NOMO-1 treated with dmso at 0.1 percent for 144 hours (cell line): Measurements from ENCODE around the gene ZBTB7C.

Experiments
- DNase-seq: peaks from one replicate; lab custom pipeline; 2025; ENCODE audit not compliant: unreplicated experiment; lab: John Stamatoyannopoulos, UW

ZBTB7C gene

DNA sequence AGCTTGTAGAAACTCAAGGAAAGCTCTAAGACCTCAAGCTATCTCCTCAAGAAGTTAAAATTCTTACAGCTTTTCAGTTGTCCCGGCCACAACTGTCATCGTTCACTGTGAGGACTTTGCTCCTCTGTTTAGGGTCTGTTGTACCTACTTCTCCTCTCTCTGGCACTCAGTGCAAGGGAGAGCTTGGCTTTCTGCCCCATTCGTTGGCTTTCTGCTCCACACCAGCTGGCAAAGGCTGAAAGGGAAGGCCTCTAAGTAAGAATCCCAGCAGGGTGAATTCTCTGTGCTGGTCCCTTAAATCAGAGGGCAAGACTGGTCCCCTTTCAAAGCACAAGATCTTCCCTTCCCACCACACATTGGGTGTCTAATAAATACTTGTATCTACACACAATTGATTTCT is 17.3 kb downstream of the ZBTB7C start:
- DNase-seq, result no peak

DNA sequence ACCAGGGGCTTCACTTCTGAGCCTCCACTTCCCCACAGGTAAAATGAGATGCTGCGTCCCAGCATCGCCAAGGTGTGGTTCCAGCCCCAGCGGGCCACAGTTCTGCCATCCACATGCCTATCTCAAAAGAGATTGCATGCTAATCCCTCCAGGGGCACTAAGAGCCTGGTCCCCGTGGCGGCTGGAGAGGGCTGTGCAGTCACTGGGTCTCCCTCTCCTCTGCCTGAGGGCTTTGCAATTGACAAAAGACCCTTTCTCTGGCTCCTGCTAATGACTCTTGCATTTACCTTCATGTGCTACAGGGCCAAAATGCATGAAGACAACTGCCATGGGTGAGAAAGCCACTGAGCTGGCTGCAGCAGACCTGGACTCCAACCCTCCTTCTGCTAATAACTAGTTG is 18.5 kb downstream of the ZBTB7C start:
- DNase-seq, result no peak

DNA sequence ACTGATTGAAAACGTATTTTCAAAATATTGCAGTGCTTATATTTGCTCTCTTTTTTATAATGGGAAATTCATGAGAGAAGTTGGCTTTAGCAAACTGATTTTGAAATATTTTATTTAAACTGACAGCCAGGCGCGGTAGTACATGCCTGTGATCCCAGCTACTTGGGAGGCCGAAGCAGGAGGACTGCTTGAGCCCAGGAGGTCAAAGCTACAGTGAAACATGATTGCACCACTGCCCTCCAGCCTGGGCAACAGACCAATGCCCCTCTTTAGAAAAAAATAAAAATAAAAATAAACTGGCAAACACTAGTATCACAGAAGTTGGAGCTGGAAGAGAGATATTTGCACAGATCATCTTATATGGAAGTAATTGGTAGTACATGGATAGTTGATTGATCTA is 20.7 kb downstream of the ZBTB7C start:
- no peak for DNase-seq

DNA sequence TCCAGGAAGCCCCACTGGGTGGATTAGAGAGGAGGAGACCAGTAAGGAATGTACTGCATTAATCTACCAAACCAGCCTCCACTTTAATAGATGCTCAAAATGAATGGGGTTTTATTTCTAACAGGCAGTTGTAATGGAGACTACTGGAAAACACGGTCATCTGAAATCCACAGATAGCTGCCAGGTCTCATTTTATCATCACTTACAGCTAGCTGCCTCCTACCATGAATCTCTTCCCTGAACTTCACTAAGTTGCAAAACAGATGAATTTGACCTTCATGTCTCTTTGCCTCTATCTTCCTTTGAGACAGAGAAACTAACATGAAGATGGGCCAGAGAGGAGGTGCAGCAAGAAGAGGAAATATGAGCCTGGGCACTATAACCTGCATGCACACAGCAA is 21.9 kb downstream of the ZBTB7C start:
- DNase-seq, result no peak

DNA sequence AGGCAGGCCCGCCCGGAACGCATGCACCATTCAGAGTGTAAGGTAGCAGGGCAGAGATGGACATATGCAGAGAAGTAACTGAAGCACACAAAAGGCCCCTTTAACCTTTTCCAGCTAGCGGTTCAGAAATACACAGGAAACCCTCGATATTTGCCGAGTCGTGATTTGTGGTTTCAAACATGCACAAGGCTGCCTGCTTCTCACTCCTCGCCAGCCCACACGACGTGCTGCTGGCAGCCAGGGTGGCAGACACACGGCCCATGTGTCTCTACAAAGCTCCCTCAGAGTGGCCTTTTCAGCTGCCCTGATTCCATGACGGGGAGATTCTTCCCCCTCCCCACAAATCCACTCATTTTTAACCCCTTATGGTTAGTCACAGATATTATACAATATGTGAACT is 23.6 kb downstream of the ZBTB7C start:
- DNase-seq, result no peak

DNA sequence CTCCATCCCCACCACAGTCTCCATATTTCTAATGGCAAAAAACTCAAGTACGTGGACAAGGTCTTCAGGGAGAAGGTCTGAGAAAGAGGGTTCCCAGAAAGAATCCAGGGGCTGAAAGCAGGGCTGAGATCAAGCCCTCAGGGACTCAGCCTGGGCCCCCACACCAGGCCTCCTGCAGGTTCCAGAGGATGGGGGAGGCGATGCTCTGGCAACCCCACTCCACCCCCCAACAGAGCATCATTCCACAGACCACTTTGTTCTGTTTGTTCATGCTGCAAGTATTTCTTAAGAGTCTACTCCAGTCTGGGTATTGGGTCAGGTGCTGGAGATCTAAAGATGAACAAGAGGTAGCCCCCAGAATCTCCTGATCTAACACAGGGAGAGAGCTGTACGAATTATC is 32.2 kb downstream of the ZBTB7C start:
- no peak for DNase-seq

DNA sequence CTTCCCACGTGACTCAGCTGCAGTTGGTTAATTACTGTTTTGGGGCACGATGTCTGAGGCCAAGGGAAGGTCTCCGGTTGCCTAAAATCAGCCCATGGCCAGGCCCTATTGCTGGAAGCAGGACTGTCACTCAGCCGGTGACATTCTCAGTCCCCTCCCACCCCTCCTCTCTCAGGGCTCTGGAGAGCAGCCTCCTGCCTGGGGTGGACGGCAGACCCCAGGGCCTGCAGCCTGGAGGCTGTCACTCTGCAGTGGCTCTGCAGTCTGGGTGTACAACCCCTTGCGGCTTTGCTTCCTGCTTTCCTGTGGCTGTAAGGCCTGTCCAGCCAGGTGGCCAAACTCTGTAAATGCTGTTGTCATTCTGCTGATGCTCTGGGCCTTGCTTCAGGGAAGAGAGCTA is 32.8 kb downstream of the ZBTB7C start:
- DNase-seq, result peak; percentile 72

DNA sequence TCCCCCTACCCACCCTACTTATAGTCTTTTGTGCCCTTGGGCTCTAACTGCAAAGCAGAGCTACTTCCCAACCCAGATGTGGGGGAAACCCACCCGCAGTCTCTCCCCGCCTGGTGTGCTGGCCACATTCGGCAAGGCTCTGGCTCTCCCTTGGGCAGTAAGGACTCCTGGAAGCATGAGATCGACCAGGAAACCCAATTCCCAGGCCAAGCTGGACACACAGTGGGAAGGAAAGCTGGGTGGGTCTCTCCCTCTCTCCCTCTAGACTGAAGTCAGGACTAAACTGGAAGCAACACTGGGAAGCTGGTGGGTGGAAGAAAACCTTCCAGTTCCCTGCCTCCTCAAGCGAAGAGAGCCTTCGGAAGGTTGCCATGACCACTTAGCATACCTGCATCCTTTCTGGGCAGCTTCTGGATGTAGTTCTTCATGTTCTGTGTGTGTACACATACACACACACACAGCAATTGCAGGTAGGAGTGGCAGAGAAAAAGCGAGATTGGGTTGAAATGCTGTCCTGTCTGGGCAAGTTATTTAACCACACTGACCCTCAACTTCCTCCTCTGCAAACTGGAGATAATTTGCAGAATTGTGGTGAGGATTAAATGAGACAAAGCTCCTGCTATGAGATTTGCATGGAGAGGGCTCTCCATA is 33.9 kb downstream of the ZBTB7C start:
- peak; percentile 63 for DNase-seq

DNA sequence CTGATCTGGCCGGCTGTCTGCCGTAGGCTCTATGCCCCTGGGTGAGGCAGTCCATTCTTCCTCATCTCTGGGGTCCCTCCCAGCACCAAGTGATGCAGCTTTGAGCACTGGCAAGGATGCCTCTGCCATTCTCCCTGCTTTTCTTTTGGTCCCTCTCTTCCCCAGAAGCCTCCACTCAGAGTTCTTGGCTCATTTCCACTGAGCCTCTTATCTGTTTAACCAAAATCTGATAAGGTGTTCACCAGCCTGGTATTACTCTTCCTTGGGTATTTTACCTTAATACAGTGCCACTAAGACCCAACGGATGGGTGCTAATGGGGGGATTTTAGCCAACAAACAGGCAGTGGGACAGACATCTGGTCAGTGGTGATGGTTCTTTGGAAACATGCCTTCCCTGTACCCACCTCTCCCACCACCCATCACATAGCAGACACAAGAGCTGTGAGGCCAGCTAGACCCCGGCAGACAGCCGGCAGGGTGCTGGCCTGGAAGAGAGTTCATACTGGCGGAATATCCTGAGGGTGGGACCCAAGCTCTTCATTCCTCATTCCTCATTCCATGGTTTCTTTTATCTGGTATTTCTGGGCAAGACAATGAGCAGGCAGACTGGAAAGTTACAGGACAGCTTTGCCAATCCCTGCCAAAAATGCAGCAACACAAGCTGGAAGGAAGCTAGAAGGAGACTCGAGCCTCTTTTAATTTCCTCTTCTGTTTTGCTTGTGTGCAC is 34.6 kb downstream of the ZBTB7C start:
- DNase-seq, result no peak

DNA sequence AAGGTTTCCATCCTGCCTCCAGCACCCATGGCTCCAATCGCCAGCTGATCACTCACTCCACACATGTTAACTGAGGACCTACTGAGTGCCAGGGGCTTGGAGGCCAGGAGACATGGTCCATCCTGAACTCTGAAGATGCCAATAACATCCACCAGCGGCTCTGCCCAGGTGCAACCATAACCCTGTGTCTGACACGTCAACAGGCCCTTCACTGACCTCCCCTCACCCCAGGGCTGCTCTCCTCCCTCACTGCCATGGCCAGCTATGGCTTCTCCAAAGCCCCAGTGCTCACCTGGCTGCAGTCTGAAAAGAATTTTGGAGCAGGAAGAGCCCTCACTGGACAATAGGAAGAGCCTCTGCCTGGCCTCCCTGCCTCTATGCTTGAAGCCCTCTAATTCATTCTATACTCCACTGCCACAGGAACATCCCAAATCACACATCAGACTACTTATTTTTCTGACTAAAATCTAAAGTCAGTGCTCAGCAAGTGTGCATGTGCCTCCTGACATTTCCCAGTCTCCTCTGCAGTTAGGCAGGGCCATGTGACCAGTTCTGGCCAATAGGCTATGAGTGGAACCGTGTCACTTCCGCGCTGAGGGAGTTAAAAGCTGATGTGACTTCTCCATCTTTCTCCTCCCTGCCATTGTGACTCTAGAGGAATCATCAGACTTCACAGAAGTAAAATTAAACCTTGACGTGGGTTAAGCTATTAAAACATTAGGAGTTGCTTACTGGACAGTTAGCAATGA is 37.2 kb downstream of the ZBTB7C start:
- no peak for DNase-seq

DNA sequence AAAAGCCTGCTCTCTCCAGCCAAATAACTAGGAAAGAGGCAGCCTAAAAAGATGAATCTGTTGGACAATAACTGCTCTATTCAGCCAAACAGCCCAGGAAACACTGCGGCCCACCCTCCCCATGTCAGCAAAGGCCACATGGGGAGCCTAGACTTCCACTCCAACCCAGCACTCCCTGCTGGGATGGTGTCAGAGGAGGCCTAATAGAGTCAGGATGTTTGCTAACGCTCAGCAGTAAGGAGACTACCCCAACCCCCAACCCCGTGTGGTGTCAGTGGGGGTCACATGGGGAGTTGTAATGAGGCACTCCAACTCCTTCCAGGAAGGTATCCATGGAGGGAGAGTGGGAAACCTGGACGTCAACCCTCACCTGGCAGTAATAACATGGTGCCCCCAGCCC is 41.6 kb downstream of the ZBTB7C start:
- no peak for DNase-seq

DNA sequence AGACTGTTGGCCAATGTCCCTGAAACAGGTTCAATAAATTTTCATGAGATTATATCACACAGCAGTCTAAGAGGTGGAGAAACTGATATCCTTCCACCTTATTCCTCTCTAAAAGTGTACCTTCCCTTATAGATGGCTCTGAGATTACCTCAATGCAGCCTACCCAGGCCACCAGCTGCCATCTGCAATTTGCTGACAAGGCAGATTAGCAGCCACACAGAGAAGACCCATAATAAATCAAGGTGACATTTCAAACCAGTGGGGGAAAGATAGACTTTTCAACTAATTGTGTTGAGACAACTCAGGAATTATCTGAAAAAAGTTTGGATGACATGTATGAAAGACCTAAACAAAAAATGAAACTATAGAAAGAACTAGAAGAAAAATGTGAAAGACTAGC is 43.2 kb downstream of the ZBTB7C start:
- DNase-seq, result no peak

DNA sequence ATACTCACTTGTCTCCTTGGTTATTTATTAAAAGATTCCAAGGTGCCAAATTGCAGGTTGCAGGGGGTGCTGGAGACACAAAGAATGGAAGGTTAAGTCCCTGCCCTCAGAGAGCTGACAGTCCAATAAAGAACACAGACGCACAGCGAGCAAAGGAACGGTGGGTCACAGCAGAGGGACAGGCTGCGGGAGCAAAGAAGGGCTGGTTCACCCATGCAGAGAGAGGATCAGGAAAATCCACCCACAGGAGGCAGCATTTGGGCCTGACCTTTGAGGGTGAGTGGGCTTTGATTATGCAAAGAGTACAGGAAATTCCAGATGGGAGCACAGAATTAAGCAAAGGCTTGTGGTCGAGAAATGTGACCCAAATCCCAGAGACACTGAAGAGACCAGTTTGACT is 45.0 kb downstream of the ZBTB7C start:
- no peak for DNase-seq

DNA sequence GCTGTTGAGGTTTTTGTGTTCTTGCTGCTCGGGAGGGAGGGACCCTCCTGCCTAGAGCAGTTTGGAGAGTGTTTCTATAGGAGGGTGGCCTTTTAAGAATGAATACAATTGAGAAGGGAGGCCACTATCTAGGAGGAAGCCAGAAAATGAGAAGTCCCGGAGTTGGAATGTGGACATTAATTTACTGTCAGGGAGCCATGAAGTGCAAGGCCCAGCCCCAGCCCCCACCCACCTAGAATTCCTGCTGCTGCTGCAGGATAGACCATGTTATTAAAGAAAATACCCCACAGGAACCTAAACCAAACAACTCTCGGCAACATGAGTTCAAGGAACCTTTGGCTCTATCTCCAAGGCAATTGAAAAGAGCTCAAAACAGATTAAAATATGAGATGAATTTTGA is 46.0 kb downstream of the ZBTB7C start:
- DNase-seq, result no peak

DNA sequence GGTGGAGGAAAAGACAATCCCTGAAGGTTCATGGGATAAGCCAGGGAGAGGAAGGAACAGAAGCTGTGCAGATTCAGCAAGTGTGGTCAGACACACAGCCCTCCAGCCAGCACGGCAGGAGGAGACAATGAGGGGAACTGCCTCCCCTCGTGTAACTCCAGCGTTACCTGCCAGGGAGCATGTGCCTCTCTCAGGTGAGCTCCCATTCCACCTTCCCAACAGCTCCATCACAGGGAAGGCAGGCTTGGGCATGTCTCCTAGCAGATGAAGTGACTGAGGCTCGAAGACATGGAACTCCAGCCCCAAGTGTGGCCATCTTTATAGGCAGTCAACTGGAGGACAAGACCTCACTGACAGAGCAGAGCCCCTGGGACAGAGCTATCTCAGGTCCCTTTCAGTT is 47.4 kb downstream of the ZBTB7C start:
- no peak for DNase-seq

DNA sequence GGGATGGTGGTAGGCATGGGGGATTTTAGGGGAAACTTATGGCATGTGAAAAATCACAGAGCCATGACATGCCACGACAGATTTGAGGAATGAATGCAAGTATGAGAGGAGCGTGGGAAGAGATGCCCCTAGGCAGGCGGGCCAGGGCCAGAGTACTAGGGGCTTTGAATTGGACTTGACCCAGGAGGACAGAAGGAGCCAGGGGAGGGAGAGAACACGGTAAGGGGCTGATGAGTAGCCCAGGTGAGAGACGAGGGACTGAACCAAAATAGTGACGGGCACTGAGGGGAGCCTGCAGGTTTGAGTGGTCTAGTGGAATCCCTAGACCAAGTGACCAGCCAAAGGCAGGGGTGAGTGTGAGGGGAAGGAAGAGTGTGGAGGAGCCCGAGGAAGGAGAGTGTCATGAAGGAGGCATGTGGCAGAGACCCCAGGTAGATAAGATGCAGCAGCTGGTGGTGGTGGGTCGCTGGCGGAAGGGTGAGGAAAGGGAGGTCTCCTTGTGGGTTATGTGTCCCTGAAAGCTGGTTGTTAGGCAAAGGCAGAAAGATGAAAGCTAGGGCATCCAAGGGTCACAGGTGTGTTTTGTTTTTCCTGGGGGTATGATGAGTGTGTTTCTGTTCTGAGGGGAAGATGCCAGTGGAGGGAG is 48.7 kb downstream of the ZBTB7C start:
- DNase-seq, result no peak

DNA sequence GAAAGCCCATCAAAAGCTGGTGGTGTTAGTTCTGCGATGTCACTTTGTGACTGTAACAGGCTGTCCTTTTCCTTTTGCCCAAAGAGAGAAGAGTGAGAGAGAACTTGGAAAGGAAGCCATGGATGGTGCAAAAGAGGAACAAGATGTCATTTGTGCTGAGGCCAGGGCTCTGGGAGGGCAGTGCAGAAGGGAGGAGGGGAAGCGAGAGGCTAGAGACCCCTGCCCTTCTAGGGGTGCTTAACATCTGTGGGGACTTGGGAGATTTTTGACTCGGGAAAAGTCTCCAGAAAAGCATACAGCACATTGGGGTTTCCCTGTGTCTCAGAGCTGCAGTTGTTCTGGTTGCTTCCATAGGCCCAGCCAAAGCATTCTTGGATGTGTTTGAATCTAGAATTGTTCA is 49.6 kb downstream of the ZBTB7C start:
- no peak for DNase-seq

DNA sequence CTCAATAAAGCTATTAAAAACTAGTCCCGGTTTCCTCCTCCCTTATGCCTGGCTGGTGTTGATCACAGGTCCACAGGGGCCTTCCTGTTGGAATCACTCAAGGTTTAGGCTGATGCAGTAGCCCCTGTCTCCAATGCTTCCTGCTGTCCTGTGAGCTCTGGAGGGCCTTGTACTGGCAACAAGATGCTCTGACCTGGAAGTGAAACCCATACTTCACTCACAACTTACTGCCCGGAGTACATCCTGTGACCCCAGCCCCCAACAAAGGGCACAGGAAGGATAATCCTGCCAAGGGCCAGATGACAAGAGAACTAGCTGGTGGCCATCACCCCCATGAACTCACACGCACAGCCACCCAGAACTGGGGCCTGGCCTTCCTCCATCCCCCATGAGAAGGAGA is 50.3 kb downstream of the ZBTB7C start:
- no peak for DNase-seq

DNA sequence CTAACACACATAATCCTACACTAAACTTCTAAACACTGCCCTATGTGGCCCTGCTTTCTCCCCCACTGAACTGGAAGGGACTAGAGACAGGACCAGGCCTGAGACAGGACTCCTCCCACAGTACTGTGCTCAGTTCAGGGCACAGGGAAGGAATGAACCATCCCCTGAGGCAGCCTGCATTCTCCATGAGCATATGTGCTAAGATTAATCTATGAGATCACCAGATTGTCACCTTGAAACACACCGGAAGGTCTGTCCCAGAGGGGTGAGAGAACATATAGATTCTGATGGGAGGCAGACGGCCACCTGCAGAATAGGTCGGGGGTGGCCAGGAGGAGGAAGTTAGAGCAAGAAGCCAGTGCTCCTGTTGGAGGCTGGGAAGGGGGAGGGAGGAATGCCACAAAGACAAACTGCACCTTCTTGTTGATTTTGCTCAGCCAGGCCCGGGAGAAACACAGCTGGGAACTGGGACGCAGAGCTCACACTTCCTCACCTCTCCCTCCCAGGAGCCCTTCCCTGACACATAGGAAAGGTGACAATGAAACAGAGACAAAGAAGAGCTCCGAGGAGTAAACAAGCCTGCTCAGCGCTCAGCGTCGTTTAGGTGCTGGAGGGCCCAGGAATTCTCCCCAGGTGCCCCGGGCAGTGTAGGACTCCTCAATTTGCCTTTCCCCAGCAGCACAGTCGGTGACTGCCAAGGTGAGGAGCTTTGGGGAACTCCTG is 52.1 kb downstream of the ZBTB7C start:
- DNase-seq, result no peak

DNA sequence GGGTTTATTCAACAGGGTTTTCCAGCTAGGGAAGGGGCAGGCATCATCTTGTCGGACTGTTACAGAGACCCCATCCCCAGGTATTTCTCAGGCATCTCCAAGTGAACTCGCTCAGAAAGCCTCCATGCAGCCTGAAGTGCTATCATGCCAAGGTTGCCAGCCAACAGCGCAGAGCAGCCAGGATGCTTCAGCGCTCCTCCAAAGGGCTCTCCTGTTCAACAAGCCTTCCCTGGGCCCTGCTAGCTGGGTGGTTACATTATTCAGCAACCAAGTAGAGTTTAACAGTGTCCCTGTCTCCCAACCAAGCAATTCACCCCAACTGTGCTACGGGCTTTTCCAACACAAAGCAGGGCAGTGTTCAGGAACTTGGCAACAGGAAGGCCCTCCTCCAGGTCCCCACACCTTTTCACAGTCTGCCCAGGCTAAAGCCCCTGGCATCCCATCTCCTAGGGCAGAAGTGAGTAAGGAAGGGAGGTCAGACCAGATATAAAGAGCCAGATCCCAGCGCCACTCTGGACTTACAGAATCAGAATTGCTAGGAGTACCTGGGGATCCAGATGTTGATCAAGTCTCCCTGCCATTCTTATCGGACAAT is 52.9 kb downstream of the ZBTB7C start:
- no peak for DNase-seq
